DND-41 (cell line): ENCODE measurements around the gene NDUFS7.

Experiments
- ATAC-seq: fragments of 200-7000 bp; cut with Tn5 transposase; 3 replicates; pipeline ENCODE4 v1.9.1; 2021; ENCODE audit warnings: low read depth; ENCODE audit not compliant: insufficient read depth
- DNase-seq: peaks from one replicate; pipeline ENCODE4 v3.0.0-alpha.2; 2020
- H2AFZ ChIP-seq: 2 replicates; pipeline ENCODE4 v1.6.0; 2012; ENCODE audit warnings: low read depth, low read length
- H3K27ac ChIP-seq: 2 replicates; pipeline ENCODE4 v1.5.1; 2012; ENCODE audit warnings: low read length, inconsistent platforms
- H3K27me3 ChIP-seq: fragments of 200-600 bp; sonication (generic); 2 replicates; pipeline ENCODE4 v1.6.0; 2012; ENCODE audit warnings: low read length, mild to moderate bottlenecking, inconsistent platforms; ENCODE audit not compliant: insufficient read depth, poor library complexity
- H3K36me3 ChIP-seq: 2 replicates; pipeline ENCODE4 v1.5.1; 2012; ENCODE audit warnings: low read length, inconsistent platforms; ENCODE audit not compliant: insufficient read depth
- H3K4me1 ChIP-seq: 2 replicates; pipeline ENCODE4 v1.5.1; 2012; ENCODE audit warnings: mild to moderate bottlenecking, low read length; ENCODE audit not compliant: insufficient read depth
- H3K4me2 ChIP-seq: 2 replicates; pipeline ENCODE4 v1.6.0; 2012; ENCODE audit warnings: mild to moderate bottlenecking, moderate library complexity, low read length, inconsistent platforms; ENCODE audit not compliant: insufficient read depth
- H3K4me3 ChIP-seq, 2 experiments: fragments of 200-600 bp in 1 of 2; shearing (Covaris generic) in 1 of 2; 2 replicates each; pipeline ENCODE4 v1.5.1; 2012 to 2016; ENCODE audit warnings: inconsistent platforms in 2 of 2, low read length in 2 of 2, mild to moderate bottlenecking in 2 of 2, low read depth in 1 of 2, moderate library complexity in 1 of 2
- H3K79me2 ChIP-seq: 2 replicates; pipeline ENCODE4 v1.6.0; 2012; ENCODE audit warnings: low read length, inconsistent platforms; ENCODE audit not compliant: insufficient read depth
- H3K9ac ChIP-seq: 2 replicates; pipeline ENCODE4 v1.6.0; 2012; ENCODE audit warnings: low read depth, mild to moderate bottlenecking, inconsistent platforms, low read length, moderate library complexity
- H3K9me3 ChIP-seq: 2 replicates; pipeline ENCODE4 v1.5.1; 2012; ENCODE audit warnings: low read length, moderate library complexity, mild to moderate bottlenecking, inconsistent platforms; ENCODE audit not compliant: insufficient read depth, severe bottlenecking
- H4K20me1 ChIP-seq: 2 replicates; pipeline ENCODE4 v1.6.0; 2012; ENCODE audit warnings: low read length; ENCODE audit not compliant: insufficient read depth
- EZH2 ChIP-seq: IDR thresholded peaks from 3 replicates; pipeline ENCODE4 v1.6.1; 2012; ENCODE audit warnings: borderline replicate concordance, low read depth, mild to moderate bottlenecking, moderate library complexity, low read length, inconsistent platforms; ENCODE audit not compliant: severe bottlenecking
- TF ChIP-seq, protein P1 (sequence below): IDR thresholded peaks from 2 replicates; pipeline ENCODE4 v1.5.1; 2012; ENCODE audit warnings: borderline replicate concordance, low read length, moderate library complexity, mild to moderate bottlenecking; ENCODE audit not compliant: poor library complexity, severe bottlenecking; ENCODE audit errors: extremely low read depth

The NDUFS7 gene

DNA sequence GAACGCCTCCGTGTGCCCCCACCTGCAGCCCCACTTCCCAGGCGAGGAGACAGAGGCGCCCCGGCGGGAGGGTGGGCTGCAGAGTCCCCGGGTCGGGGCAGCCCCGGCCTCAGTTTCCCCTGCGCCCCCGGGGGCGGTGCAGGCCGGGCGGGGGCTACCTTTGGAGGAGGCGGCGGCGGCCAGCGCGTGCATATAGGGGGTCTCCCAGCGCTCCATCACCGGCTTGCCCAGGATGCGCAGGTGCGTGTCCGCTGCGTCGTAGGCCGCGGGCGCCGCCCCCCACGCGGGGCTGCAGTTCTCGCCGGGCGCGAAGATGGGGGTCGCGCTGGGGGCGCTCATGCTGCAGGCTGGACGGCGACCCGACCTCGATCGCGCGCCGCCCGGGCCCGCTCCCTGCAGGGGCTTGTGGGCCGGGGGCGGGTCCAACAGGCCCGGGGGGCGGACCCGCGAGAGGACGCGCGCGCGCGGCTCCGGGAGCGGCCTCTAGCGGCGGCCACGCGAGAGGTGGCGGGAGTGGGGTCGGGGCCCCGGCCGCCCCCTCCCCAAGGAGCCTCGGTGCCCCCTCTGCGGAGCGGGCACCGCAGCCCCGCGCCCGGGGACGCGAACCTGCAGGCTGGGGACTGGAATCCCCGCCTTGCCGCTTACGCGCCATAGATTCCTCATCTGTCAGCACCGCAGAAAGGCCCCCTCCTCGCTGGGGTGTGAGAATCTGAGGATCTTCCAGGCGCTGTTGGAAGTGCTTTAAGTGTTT lies 17.6 kb downstream of the NDUFS7 start, which contains the start of gene GAMT:
Gene GAMT, minus strand, starts transcription at position 405 of the 751 bp plus-strand sequence. Its CDS starts 66 bp downstream, at position 339.
- Histone ChIP-seq H3K4me3 (peak within 1 kb of the TSS; percentile 95 to 96), H3K36me3 (peaks cover 25% of the 10 kb centered on the region), H3K27ac (peak within 1 kb of the TSS; percentile 84), H3K79me2 (peaks cover 29% of the 10 kb centered on the region), H3K9me3 (no peaks in the 10 kb centered on the region), H2AFZ (peak within 1 kb of the TSS; percentile 96), H4K20me1 (peaks cover 9% of the 10 kb centered on the region; the same call in 1 of the 2 replicates), H3K9ac (peak within 1 kb of the TSS; percentile 96), H3K27me3 (no peaks in the 10 kb centered on the region), H3K4me2 (peak within 1 kb of the TSS; percentile 85), H3K4me1 (peaks cover 35% of the 10 kb centered on the region)
- ATAC-seq = peak; percentile 82
- DNase-seq = peak; percentile 76
- TF ChIP-seq EZH2 = no peak
- TF ChIP-seq, protein P1, sequence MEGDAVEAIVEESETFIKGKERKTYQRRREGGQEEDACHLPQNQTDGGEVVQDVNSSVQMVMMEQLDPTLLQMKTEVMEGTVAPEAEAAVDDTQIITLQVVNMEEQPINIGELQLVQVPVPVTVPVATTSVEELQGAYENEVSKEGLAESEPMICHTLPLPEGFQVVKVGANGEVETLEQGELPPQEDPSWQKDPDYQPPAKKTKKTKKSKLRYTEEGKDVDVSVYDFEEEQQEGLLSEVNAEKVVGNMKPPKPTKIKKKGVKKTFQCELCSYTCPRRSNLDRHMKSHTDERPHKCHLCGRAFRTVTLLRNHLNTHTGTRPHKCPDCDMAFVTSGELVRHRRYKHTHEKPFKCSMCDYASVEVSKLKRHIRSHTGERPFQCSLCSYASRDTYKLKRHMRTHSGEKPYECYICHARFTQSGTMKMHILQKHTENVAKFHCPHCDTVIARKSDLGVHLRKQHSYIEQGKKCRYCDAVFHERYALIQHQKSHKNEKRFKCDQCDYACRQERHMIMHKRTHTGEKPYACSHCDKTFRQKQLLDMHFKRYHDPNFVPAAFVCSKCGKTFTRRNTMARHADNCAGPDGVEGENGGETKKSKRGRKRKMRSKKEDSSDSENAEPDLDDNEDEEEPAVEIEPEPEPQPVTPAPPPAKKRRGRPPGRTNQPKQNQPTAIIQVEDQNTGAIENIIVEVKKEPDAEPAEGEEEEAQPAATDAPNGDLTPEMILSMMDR = peak; percentile 60

DNA sequence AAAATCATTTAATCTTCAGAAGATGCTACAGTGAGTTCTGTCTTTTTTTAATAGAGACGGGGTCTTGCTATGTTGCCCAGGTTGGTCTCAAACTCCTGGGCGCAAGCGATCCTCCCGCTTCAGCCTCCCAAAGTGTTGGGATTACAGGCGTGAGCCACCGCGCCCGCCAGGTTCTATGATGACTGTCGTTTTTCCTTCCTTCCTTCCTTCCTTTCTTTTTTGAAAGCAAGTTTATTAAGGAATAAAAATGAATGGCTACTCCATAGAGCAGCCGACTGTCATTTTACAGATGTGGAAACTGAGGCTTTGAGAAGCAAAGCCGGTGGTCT lies 18.1 kb downstream of the NDUFS7 start:
- TF ChIP-seq EZH2 = no peak
- TF ChIP-seq, protein P1 = no peak
- H3K36me3 ChIP-seq = peaks cover 24% of the 10 kb centered on the region
- H3K79me2 ChIP-seq = peaks cover 29% of the 10 kb centered on the region
- peak overlapping the region; percentile 96 for H3K9ac ChIP-seq
- peak overlapping the region; percentile 95 to 96 for H3K4me3 ChIP-seq
- peak overlapping the region; percentile 84 for H3K27ac ChIP-seq
- no peaks in the 10 kb centered on the region for H3K9me3 ChIP-seq
- no peak for DNase-seq
- H3K4me2 ChIP-seq = peak overlapping the region; percentile 85
- no peaks in the 10 kb centered on the region for H3K27me3 ChIP-seq
- no peak for ATAC-seq
- H2AFZ ChIP-seq = peak overlapping the region; percentile 96
- H3K4me1 ChIP-seq = peaks cover 41% of the 10 kb centered on the region
- peaks cover 7% of the 10 kb centered on the region; the same call in 1 of the 2 replicates for H4K20me1 ChIP-seq

DNA sequence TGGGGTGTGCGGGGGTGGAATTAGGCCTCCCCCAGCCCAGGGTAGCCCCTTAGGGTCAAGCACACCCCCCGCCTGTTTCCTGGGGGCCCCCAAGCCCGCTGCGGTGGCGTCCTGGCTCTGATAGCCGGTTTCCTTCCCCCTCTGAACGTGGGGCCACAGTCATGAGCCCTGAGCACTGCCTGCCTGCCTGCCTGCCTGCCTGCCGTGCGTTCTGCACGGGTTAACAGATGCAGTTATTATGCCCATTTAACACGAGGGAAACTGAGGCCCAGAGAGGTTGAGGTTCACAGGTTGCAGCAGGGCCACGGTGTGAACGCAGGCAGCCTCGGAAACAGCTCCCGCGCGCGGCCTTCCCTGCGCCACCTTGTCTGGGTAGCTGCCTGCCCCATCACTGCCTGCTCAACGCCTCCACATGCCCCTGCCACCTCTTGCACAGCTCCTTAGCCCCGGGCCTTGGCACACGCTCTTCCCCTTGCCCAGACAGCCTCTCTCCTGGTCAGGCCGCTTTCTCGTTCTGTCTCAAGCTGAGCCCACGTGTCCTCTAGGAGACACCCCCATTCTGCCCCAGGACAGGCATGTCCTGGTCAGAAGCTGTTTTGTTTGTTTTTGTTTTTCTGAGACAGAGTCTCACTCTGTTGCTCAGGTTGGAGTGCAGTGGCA lies 18.8 kb downstream of the NDUFS7 start:
- Histone ChIP-seq H3K27ac (no peak overlapping the region), H3K4me1 (peaks cover 43% of the 10 kb centered on the region)
- TF ChIP-seq EZH2 = no peak
- TF ChIP-seq, protein P1 = no peak

More for the DNA sequence above, 18.8 kb downstream of the NDUFS7 start:
- Histone ChIP-seq H3K9me3 (no peaks in the 10 kb centered on the region), H3K4me2 (peak overlapping the region; percentile 85), H3K4me3 (peak overlapping the region in 1 of 2 experiments; percentile 96; a peak in 2 of 4 replicates), H3K36me3 (peaks cover 18% of the 10 kb centered on the region), H3K9ac (peak overlapping the region; percentile 96; the same call in 1 of the 2 replicates), H2AFZ (no peak overlapping the region), H3K27me3 (no peaks in the 10 kb centered on the region), H4K20me1 (peaks cover 7% of the 10 kb centered on the region; the same call in 1 of the 2 replicates), H3K79me2 (peaks cover 30% of the 10 kb centered on the region)
- DNase-seq (no peak), ATAC-seq (no peak)
